A549 (cell line): ENCODE measurements around the gene MED27. TPM values are rescaled to one million over a fixed set of nuclear protein-coding genes. Genes with fewer than 3 reads are reported as not detected.
"Not testable (repeated sequence)": the region's sequence is repeated elsewhere in the genome, so short reads cannot be mapped to it uniquely, and the experiment has no call there.

Source experiments
- ATAC-seq, 2 experiments: fragments of 200-7000 bp in 1 of 2; fragments of >200 bp in 1 of 2; cut with Nextera tagmentation in 1 of 2; cut with Tn5 transposase in 1 of 2; 3 replicates each; pipeline versions ENCODE4 v1.8.0 to v1.9.1; 2018 to 2020; ENCODE audit warnings: mild to moderate bottlenecking in 1 of 2, moderate library complexity in 1 of 2
- CTCF ChIA-PET: fragments of 300-600 bp; sonication (Branson Sonifier 250); formaldehyde crosslinking; extraction: SDS; loops from one replicate; lab custom pipeline; 2021; ENCODE audit warnings: antibody characterized with exemption, inconsistent platforms; lab: Yijun Ruan, JAX
- POLR2A ChIA-PET: fragments of 350-600 bp; formaldehyde crosslinking; extraction: SDS; loops from one replicate; lab custom pipeline; 2021; ENCODE audit warnings: antibody characterized with exemption, inconsistent platforms; lab: Yijun Ruan, JAX
- DNase-seq, 2 experiments: peaks; one replicate each; pipeline versions ENCODE4 v3.0.0 to v3.0.0-alpha.2; 2011 to 2016; ENCODE audit warnings: low read depth in 1 of 2, low spot score in 1 of 2
- FAIRE-seq: peaks from 2 replicates; lab custom pipeline; 2011; peaks lifted over from hg19 to GRCh38; lab: Jason Lieb, UNC
- H3K27ac ChIP-seq, 2 experiments: fragments of >200 bp; sonication (Bioruptor Twin); formaldehyde crosslinking; 3 replicates each; pipeline ENCODE4 v1.5.1; 2016 to 2017
- H3K4me1 ChIP-seq: fragments of >200 bp; sonication (Bioruptor Twin); formaldehyde crosslinking; 3 replicates; pipeline ENCODE4 v1.6.1; 2016
- H3K4me2 ChIP-seq: fragments of >200 bp; sonication (Bioruptor Twin); formaldehyde crosslinking; 3 replicates; pipeline ENCODE4 v1.6.1; 2016
- H3K4me3 ChIP-seq: fragments of >200 bp; sonication (Bioruptor Twin); formaldehyde crosslinking; 3 replicates; pipeline ENCODE4 v1.5.1; 2016
- H3K9me3 ChIP-seq: fragments of >200 bp; sonication (Bioruptor Twin); formaldehyde crosslinking; 3 replicates; pipeline ENCODE4 v1.6.1; 2016
- BCL3 ChIP-seq: fragments of >200 bp; sonication (Bioruptor Twin); formaldehyde crosslinking; IDR thresholded peaks from 3 replicates; pipeline ENCODE4 v1.6.1; 2016
- CEBPB ChIP-seq, 2 experiments: fragments of >200 bp in 1 of 2; sonication (Bioruptor Twin) in 1 of 2; formaldehyde crosslinking in 1 of 2; IDR thresholded peaks; 2 replicates each; pipeline ENCODE4 v1.6.1; 2012 to 2016
- CHD2 ChIP-seq: fragments of 150-350 bp; IDR thresholded peaks from 2 replicates; pipeline ENCODE4 v1.6.1; 2014; ENCODE audit warnings: low read length; ENCODE audit not compliant: partially characterized antibody
- EHF ChIP-seq: fragments of 250-450 bp; sonication (Bioruptor Pico); IDR thresholded peaks from 2 replicates; pipeline ENCODE4 v1.5.0; 2020; ENCODE audit warnings: mild to moderate bottlenecking
- EP300 ChIP-seq, 2 experiments: fragments of >200 bp; sonication (Bioruptor Twin); formaldehyde crosslinking; IDR thresholded peaks; 2 replicates in 1 of 2; 3 replicates in 1 of 2; pipeline ENCODE4 v1.6.1; 2016 to 2017
- ESRRA ChIP-seq: fragments of 150-350 bp; IDR thresholded peaks from 2 replicates; pipeline ENCODE4 v1.6.1; 2014; ENCODE audit warnings: mild to moderate bottlenecking, low read length, borderline replicate concordance
- HDAC2 ChIP-seq: fragments of 200-600 bp; sonication (generic); IDR thresholded peaks from 2 replicates; pipeline ENCODE4 v1.6.1; 2016
- HES2 ChIP-seq: fragments of >200 bp; sonication (Bioruptor Twin); formaldehyde crosslinking; IDR thresholded peaks from 2 replicates; pipeline ENCODE4 v1.6.1; 2016
- HMGXB4 ChIP-seq: fragments of 250-450 bp; sonication (Bioruptor Pico); IDR thresholded peaks from 2 replicates; pipeline ENCODE4 v1.5.0; 2021; ENCODE audit warnings: mild to moderate bottlenecking, moderate library complexity, borderline replicate concordance
- HOXB5 ChIP-seq: fragments of 250-450 bp; sonication (Bioruptor Pico); IDR thresholded peaks from 2 replicates; pipeline ENCODE4 v1.5.0; 2020; ENCODE audit warnings: mild to moderate bottlenecking, moderate library complexity
- JUNB ChIP-seq: fragments of >200 bp; sonication (Bioruptor Twin); formaldehyde crosslinking; IDR thresholded peaks from 2 replicates; pipeline ENCODE4 v1.6.1; 2016
- KDM5A ChIP-seq: fragments of 200-600 bp; sonication (generic); IDR thresholded peaks from 2 replicates; pipeline ENCODE4 v1.6.1; 2016; ENCODE audit warnings: antibody characterized with exemption, mild to moderate bottlenecking
- MAX ChIP-seq: IDR thresholded peaks from 2 replicates; pipeline ENCODE4 v1.6.1; 2012
- MAZ ChIP-seq: fragments of 150-350 bp; IDR thresholded peaks from 2 replicates; pipeline ENCODE4 v1.6.1; 2014; ENCODE audit warnings: antibody characterized with exemption, low read depth, low read length, borderline replicate concordance
- NPAS2 ChIP-seq: fragments of 250-450 bp; sonication (Bioruptor Pico); IDR thresholded peaks from 2 replicates; pipeline ENCODE4 v1.8.0; 2022; ENCODE audit warnings: mild to moderate bottlenecking, moderate library complexity, borderline replicate concordance
- PHF8 ChIP-seq: fragments of 200-600 bp; sonication (generic); IDR thresholded peaks from 2 replicates; pipeline ENCODE4 v1.6.1; 2016; ENCODE audit warnings: low read depth, mild to moderate bottlenecking, antibody characterized with exemption, moderate library complexity, borderline replicate concordance
- POLR2AphosphoS2 ChIP-seq: conservative IDR thresholded peaks from 2 replicates; pipeline ENCODE4 v1.6.1; 2012; ENCODE audit warnings: low read length, improper control_type of control experiment, inconsistent platforms
- TFCP2L1 ChIP-seq: fragments of 250-450 bp; sonication (Bioruptor Pico); IDR thresholded peaks from 2 replicates; pipeline ENCODE4 v1.5.0; 2021; ENCODE audit warnings: mild to moderate bottlenecking
- TP53 ChIP-seq: fragments of 250-450 bp; sonication (Bioruptor Pico); IDR thresholded peaks from 2 replicates; pipeline ENCODE4 v1.5.0; 2021; ENCODE audit warnings: mild to moderate bottlenecking, moderate library complexity
- USF2 ChIP-seq: fragments of 450-650 bp; IDR thresholded peaks from 2 replicates; pipeline ENCODE4 v1.6.1; 2014; ENCODE audit warnings: antibody characterized with exemption
- WGBS: methylation state at CpG from one replicate; pipeline ENCODE4 v1.1.6; 2017; ENCODE audit errors: missing lambda C conversion rate; 5-methylcytosine and 5-hydroxymethylcytosine counted together
- polyA plus RNA-seq, 4 experiments: library from polyadenylated mRNA; depleted of rRNA in 3 of 4; stranded (reverse); fragments of >200 nt; fragmentation: RNase III in 1 of 4; extraction: RNeasy Plus Mini Kit Qiagen cat#74134 plus additional on column Dnase treatment in 1 of 4; gene quantifications; 2 replicates in 3 of 4; 3 replicates in 1 of 4; pipeline ENCODE4 v1.2.3, GENCODE V29; 2011 to 2017

Gene MED27
- polyA plus RNA-seq, 2 of the 4 experiments (the other 2 are of a cell fraction), result 24.2 to 37.8 TPM

GRCh38 chr9:132061526-132061925, 18.1 kb downstream of the MED27 start:
- no peak overlapping the region for H3K4me3 ChIP-seq
- 63% methylated on average over 3 of the region's 3 CpGs for WGBS
- FAIRE-seq (no peak), ATAC-seq (no peak), DNase-seq (no peak)
- no peak overlapping the region for H3K4me2 ChIP-seq
- H3K4me1 ChIP-seq, result no peaks in the 10 kb centered on the region
- ChIA-PET CTCF (interaction anchor here (0.6 to 2.2 kb wide), 4 partner anchors 14 to 439 kb away, joined by 3 to 7 read pairs (median 4); no protein-coding TSS in a partner anchor), POLR2A (no interaction called here)
- H3K9me3 ChIP-seq, result peaks cover 6% of the 10 kb centered on the region; the same call in 2 of the 3 replicates
- TF ChIP-seq HES2, result no peak
- TF ChIP-seq HOXB5, result no peak
- H3K27ac ChIP-seq, result no peak overlapping the region

- peaks cover 6% of the 10 kb centered on the region; the same call in 2 of the 3 replicates for H3K9me3 ChIP-seq
- POLR2A ChIA-PET, result no interaction called here
- WGBS, result 98% methylated on average over 8 of the region's 8 CpGs
- CTCF ChIA-PET, result interaction anchor here (1.0 to 1.2 kb wide), 2 partner anchors 18 to 118 kb away, joined by 3 to 4 read pairs; no protein-coding TSS in a partner anchor
- no peak overlapping the region for H3K27ac ChIP-seq
- TF ChIP-seq TFCP2L1 (CRISPR knock-in tag) (no peak), POLR2AphosphoS2 (no peak), PHF8 (no peak), USF2 (no peak), HDAC2 (no peak), HMGXB4 (no peak), CEBPB (IDR thresholded peaks at IDR 0.05) (no peak), MAZ (no peak), JUNB (no peak), EP300 (IDR thresholded peaks at IDR 0.05) (no peak), EHF (no peak), NPAS2 (CRISPR knock-in tag) (no peak), CHD2 (no peak), ESRRA (no peak), KDM5A (no peak), TP53 (CRISPR knock-in tag) (no peak), MAX (no peak), BCL3 (no peak)
- DNase-seq (no peak), FAIRE-seq (no peak), ATAC-seq (no peak)
- H3K4me2 ChIP-seq, result no peak overlapping the region
- 0 out of 3 replicates have a peak, but pooled peaks cover 1% of the 10 kb centered on the region for H3K4me1 ChIP-seq
- no peak overlapping the region for H3K4me3 ChIP-seq
These were observed 20.3 kb downstream of the MED27 start for GRCh38 chr9:132059361-132059760.

- H3K4me1 ChIP-seq, H3K4me3 ChIP-seq, ATAC-seq, H3K9me3 ChIP-seq, POLR2A ChIA-PET, H3K27ac ChIP-seq, FAIRE-seq, H3K4me2 ChIP-seq, DNase-seq: not testable (repeated sequence)
- CTCF ChIA-PET, result interaction anchor here (1.2 kb wide), 1 partner anchor 117 kb away, joined by 3 read pairs; no protein-coding TSS in a partner anchor
- WGBS, result 80% methylated on average over 6 of the region's 6 CpGs
These were observed 21.4 kb downstream of the MED27 start for GRCh38 chr9:132058226-132058625.
